ENCODE measurements around the gene PLP2.
"Not testable (repeated sequence)": the region's sequence is repeated elsewhere in the genome, so short reads cannot be mapped to it uniquely, and the experiment has no call there.

GRCh38 chrX:49132275-49132674 is 39.4 kb upstream of the PLP2 start:
- TF ChIP-seq, protein P1, sequence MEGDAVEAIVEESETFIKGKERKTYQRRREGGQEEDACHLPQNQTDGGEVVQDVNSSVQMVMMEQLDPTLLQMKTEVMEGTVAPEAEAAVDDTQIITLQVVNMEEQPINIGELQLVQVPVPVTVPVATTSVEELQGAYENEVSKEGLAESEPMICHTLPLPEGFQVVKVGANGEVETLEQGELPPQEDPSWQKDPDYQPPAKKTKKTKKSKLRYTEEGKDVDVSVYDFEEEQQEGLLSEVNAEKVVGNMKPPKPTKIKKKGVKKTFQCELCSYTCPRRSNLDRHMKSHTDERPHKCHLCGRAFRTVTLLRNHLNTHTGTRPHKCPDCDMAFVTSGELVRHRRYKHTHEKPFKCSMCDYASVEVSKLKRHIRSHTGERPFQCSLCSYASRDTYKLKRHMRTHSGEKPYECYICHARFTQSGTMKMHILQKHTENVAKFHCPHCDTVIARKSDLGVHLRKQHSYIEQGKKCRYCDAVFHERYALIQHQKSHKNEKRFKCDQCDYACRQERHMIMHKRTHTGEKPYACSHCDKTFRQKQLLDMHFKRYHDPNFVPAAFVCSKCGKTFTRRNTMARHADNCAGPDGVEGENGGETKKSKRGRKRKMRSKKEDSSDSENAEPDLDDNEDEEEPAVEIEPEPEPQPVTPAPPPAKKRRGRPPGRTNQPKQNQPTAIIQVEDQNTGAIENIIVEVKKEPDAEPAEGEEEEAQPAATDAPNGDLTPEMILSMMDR (conservative IDR thresholded peaks at IDR 0.05; ENCODE audit: low read depth, low read length), result not testable (repeated sequence)
- not testable (repeated sequence) for TF ChIP-seq EZH2 (IDR thresholded peaks at IDR 0.05; ENCODE audit: low read length, unreplicated experiment)
